ENCODE measurements around the gene GNPDA1.

DNA sequence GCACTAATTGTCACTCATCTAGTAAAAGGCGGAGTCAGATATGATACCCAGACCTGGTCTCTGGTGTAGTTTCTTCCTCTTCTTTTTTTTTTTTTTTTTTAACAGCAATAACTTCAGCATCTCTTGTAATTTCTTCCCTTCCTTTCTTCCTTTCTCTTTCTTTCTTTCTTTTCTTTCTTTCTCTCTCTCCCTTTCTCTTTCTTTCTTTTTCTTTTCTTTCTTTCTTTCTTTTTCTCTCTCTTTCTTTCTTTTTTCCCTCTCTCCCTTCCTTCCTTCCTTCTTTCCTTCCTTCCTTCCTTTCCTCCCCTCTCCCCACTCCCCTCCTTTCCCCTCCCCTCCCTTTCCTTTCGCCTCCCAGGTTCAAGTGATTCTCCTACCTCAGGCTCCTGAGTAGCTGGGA lies 25.9 kb upstream of the GNPDA1 start:
- TF ChIP-seq CTCF (IDR thresholded peaks at IDR 0.05 in 4 of 5, conservative IDR thresholded peaks at IDR 0.05 in 1 of 5): no peak
- no peak for TF ChIP-seq POLR2A (IDR thresholded peaks at IDR 0.05)

Measured in gastrocnemius medialis (tissue), 4 donors.